ENCODE measurements around the gene ATP7B.
"Not testable (repeated sequence)": the region's sequence is repeated elsewhere in the genome, so short reads cannot be mapped to it uniquely, and the experiment has no call there.

The ATP7B gene

GRCh38 chr13:52010890-52011631 lies at the start of gene ATP7B:
TSS of gene ATP7B (minus strand) at chr13:52011450. CDS start at chr13:52011337, 113 bp downstream.
- DNase-seq: peak; percentile 13

- no peak for DNase-seq
These were observed 42.2 kb upstream of the ATP7B start for GRCh38 chr13:52053460-52053859.

- no peak for DNase-seq
These were observed 40.1 kb upstream of the ATP7B start for GRCh38 chr13:52051400-52051799.

GRCh38 chr13:52048516-52048915 lies 37.3 kb upstream of the ATP7B start:
- DNase-seq: no peak

- DNase-seq: no peak
These were observed 36.2 kb upstream of the ATP7B start for GRCh38 chr13:52047463-52047862.

GRCh38 chr13:52043675-52044074 lies 32.4 kb upstream of the ATP7B start:
- no peak for DNase-seq

- no peak for DNase-seq
These were observed 24.8 kb upstream of the ATP7B start for GRCh38 chr13:52036037-52036436.

- no peak for DNase-seq
These were observed 23.5 kb upstream of the ATP7B start for GRCh38 chr13:52034616-52035226.

GRCh38 chr13:52033039-52033438 lies 21.8 kb upstream of the ATP7B start:
- DNase-seq: no peak

GRCh38 chr13:52030401-52030800 lies 19.2 kb upstream of the ATP7B start:
- not testable (repeated sequence) for DNase-seq

- no peak for DNase-seq
These were observed 18.3 kb upstream of the ATP7B start for GRCh38 chr13:52029569-52029968.

GRCh38 chr13:52027832-52028231 lies 16.6 kb upstream of the ATP7B start:
- DNase-seq: no peak

GRCh38 chr13:52026246-52026626 lies 15.0 kb upstream of the ATP7B start:
- no peak for DNase-seq

- no peak for DNase-seq
These were observed 14.4 kb upstream of the ATP7B start for GRCh38 chr13:52025475-52026245.

- DNase-seq: no peak
These were observed 13.2 kb upstream of the ATP7B start, which contains the start of gene UTP14C for GRCh38 chr13:52024481-52024880. TSS of gene UTP14C (plus strand) at chr13:52024691. CDS start at chr13:52028805, 4,114 bp downstream.

- no peak for DNase-seq
These were observed 11.1 kb upstream of the ATP7B start for GRCh38 chr13:52022356-52022755.

GRCh38 chr13:52020191-52020590 lies 8.9 kb upstream of the ATP7B start:
- no peak for DNase-seq

GRCh38 chr13:52016296-52016695 lies 5.0 kb upstream of the ATP7B start:
- DNase-seq: no peak

- no peak for DNase-seq
These were observed 1.2 kb upstream of the ATP7B start for GRCh38 chr13:52012512-52012836.

- DNase-seq: peak; percentile 100
These were observed 622 bp upstream of the ATP7B start, which contains the start of gene ALG11 for GRCh38 chr13:52011632-52012511. TSS of gene ALG11 (plus strand) at chr13:52012398. CDS start at chr13:52012419, 21 bp downstream.

GRCh38 chr13:52009946-52010345 lies 1.3 kb downstream of the ATP7B start:
- no peak for DNase-seq

- DNase-seq: no peak
These were observed 4.6 kb downstream of the ATP7B start for GRCh38 chr13:52006523-52007245.

Measured in CD4-positive, alpha-beta T cell treated with Interleukin-17A for 1 hour (primary cell).